CMK (cell line): ENCODE data around the gene SLFNL1.

ENCODE experiments used
- DNase-seq: peaks from one replicate; pipeline ENCODE4 v3.0.0-alpha.2; 2010; ENCODE audit warnings: low read depth

The SLFNL1 gene

DNA sequence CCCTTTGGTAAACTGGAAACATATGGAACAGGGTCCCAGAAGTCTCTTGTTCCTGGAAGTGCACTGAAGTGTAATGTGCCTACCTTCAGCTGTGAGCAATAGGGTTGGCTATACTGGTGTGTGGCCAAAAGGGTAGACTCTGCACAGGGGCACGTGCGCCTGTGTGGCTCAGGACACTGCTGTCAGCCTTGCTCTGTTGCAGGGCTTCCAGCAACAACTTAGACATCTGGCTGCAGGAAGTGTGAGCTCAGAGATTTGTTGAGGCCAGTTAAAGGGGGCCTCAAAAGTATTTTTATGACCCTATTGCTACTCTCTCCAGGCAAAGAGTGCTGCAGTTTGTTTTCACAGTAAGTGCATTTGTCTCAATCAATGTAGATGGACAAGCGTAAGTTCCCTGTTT, 34.6 kb downstream of the SLFNL1 start:
- no peak for DNase-seq

DNA sequence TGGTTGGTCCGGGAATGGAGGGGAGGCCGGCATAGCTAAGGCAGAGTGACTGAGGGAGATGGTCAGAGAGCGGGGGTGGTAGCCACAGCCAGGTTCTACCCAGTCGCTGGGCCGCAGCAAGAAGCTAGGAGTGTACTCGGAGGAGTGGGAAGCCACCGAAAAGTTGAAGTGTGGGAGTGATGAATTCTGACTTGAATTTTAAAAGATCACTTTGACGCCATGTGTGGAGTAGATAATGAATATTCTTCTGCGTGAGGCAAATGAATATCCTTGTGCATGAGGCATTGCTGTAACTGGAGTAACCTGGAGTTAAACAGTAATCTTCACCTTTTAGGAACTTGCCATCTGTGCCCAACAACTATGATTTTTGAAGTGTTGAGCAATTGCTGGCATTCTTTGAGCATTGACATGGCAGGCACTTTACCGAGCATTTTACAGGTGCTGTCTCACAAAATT, 35.2 kb downstream of the SLFNL1 start:
- DNase-seq: no peak

DNA sequence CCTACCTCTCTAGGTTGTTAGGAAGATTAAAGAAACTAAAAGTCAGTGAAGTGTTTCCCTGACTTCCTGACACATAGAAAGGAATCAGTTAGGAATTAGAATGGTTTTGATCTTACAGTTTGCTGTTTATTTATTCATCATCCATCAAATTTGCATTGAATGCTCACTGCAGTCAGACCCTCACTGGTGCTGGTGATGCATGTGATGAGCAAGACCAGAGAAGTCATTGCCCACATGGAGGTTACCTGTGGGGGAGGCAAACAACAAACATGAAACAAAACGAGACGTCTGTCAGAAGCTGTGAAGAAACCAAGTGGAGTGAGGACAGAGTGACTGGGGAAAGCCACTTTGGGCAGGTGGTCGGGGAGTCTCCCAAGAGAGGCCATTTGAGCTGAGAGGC, 35.6 kb downstream of the SLFNL1 start:
- no peak for DNase-seq

DNA sequence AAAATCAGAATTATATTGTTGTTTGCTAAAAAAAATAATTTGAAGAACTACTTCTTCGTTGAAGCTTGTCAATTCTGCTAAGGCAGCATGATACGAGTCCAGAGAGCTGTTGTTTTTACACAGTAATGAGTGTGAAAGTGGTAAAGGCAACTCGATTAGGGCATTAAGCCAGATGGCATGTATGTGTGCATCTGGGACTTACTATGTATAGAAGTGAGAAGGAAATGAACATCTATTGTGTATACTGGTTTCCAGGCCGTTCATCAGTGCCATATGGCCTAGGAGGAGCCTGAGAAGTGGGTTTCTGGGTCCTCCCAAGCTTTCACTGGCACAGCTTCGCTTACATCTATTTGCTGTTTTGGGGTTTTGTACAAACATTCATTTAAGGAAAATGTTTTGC, 36.4 kb downstream of the SLFNL1 start:
- no peak for DNase-seq

DNA sequence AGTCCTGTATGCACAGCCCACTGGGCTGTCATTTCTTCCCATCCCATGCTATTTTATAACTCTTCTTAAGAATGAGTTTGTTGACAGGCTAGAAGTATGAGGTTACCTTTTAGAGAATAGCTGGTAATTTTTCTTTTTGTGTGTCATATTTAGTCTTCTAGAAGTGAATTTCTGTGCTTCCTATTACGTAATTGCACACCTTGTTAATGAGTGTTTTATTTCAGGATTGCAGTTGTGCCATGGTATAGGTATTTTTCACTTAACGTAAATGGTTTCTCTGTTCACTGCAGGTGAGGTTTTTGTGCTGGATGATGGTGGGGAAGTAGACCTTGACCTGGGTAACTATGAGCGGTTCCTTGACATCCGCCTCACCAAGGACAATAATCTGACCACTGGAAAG, 37.0 kb downstream of the SLFNL1 start:
- no peak for DNase-seq

DNA sequence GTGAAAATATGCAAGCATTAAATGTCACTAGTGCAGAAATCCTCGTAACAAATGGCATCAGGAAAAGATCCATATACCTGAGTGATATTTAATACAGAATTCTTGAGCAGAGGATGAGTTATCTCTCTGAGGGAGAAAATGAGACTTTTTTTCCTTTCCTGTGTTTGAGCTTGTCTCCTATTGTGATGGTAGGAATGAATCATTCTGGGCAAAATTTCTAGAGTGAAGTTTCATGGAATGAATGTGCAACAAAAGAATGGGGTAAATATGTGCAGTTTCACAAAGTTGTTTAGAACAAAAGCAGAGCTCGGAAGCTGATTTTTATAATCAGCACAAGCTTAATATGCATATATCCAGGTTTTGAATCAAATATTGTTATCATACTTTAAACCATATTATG, 37.5 kb downstream of the SLFNL1 start:
- no peak for DNase-seq

DNA sequence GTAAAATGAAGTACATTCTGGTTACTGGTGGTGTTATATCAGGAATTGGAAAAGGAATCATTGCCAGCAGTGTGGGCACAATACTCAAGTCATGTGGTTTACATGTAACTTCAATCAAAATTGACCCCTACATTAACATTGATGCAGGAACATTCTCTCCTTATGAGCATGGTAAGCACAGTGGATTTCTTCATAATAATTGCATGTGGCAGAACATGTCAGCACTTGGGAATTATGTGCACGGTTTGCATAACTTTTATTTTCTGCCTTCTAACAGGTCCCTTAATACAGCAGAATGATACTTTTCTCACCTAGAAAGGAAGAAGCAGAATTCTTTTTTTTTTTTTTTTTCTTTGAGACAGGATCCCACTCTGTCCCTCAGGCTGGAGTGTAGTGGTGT, 38.2 kb downstream of the SLFNL1 start:
- no peak for DNase-seq

DNA sequence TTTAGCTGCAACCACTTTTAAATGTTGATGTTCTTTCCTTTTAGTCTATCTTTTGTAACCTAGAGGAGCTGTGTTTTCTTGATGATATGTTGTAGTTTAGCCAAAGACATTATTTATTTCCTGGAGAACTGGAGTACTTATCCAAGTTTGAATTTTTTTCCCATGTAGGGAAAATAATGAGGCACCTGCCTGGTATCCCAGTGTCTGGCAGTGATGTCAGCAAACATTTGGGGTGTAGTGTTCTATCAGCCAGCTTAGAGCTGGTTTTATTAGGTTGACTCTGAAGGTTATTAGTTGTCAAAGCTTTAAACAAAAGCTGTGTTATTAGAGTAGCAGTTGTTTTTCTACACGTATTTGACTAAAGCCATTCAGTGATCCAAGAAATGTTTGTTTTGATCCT, 38.8 kb downstream of the SLFNL1 start:
- DNase-seq: no peak

DNA sequence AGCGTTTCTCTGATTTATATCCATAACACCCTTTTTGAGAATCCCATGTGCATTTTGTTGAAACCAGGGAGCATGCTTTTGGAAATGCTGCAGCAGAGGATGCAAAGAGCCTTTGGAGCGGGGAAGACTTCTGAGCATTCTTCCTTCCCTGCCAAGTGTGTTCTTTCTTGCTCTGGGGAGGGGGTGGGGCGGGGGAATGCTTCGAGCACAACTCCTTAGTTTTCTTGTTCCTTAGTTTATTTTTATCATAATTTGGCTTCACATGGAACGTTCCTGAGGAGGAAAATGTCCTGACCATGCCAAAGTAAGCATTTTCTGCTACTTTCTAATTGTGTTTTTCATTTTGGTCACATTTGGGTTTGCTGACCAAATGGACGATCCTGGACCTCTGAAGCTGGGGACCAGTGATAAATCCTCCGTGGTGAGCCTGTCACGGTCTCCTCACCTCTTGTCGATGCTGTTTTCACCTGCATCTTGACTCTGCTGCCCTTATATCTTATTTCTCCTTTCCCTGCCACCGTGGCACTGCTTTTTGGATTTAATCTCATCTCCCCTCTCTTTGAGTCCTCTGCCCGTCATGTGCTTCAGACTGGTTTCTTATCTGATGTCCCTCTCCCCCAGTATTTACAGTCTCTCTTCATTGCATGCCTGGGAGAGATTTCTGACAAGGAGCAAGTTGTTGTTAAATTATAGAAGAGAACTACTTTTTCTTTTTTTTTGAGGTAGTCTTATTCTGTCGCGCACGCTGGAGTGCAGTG, 39.7 kb downstream of the SLFNL1 start:
- no peak for DNase-seq

DNA sequence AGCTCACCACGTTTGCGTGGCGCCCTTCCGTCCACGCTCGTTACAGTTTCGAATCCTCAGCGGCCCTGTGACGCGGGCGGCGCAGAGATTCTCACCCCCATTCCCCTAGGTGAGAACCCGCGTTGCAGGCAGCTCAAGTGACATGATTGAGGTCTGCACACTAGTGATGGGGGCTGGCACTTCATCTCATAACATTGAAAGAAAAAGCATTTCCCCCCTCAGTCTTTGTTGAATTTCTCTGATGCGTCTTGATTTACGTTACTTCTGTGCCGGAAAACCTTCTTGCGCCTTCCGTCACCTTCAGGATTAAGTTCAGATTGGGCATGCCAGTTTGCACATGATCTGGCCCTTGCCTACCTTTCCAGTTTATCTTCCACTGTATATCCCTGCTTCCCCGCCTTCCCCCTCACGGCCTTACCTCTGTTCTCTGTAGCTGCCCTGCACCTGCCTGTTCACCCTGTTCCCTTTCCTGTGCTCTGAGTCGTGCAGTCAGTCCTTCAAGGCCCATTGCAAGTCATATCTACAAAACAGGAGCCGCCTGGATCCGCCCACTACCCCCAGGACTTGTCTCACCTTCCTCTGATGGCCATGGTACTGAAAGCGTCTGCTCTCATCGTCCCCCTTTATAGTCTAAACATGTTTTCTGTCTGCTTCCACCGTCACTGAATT, 40.9 kb downstream of the SLFNL1 start:
- DNase-seq: no peak

DNA sequence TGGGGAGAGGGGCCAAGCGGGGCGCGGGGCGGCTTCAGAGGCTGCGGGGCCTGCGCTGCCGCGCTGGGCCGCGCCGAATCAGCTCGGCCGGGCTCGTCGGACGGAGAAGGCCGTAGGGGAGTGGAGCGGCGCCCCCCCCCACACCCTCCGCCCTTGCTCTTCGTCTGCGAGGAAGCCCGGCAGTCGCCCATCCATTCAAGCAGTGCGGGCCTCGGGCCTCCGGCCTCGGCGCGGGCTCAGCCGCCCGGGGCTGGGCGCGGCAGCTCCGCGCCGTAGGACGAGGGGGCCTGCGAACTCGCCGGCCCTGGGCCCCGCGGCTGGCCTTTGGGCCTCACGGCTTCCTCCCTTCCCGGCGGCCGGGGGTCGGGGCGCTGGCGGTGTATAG, 41.5 kb downstream of the SLFNL1 start:
- DNase-seq: no peak

DNA sequence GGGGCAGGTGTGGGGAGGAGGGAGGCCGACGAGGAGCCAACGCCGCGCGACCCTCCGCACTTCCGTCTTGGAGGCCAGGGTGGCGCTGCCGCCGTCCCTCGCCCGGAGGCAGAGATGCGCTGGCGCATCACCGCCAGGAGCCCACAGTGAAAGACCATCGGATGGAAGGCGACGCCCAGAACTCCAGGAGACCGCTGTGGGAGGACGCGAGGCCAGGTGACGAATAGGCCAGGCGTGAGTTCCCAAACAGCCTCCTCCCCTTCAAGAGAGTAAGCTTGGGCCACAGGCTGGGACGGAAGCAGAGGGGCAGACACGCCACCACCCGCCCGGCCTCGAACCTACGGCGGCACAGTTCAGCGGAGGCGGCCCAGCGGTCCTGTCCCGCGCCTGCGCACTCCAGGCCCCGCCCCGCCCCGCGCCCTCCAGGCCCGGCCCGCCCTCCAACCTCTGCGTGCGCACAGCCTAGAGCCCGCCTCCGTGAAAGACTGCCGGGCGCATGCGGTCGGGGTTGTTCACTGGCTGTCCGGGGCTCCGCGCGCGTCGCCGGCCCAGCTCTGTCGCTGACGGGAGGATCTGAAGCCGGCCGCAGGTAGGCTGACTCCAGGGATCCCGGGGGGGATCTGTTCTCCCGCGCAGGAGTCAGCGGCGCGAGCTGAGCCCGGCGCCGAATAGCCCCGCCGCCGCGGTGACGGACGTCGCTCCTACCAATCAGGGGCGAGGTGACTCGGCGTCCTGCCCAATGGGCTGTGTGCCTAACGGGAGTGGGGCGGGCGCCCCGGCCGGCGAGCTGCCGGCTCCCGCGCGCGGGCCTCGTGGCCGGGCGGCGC, 42.1 kb downstream of the SLFNL1 start, which contains the start of gene CTPS1:
Gene CTPS1 (plus strand): TSS at position 456 of the 827 bp plus-strand sequence. CDS start 3,595 bp downstream, outside the sequence.
- DNase-seq: peak; percentile 83

DNA sequence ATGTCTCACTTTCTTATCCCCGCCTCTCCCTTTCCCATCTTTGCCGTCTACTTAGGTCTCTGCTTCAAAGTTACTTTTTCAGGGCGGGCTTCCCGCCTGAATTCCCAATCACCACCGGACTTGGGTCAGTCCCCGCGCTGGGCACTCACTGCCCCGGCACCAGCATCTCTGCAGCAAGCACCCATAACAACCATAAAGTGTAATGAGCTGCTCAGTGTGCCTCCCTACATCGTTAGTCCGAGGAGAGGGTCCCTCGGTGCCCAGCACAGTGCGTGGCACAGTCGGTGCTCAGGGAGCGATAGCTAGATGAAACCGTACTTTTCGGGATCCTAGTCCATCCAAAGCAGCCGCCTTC, 42.7 kb downstream of the SLFNL1 start:
- DNase-seq: no peak

DNA sequence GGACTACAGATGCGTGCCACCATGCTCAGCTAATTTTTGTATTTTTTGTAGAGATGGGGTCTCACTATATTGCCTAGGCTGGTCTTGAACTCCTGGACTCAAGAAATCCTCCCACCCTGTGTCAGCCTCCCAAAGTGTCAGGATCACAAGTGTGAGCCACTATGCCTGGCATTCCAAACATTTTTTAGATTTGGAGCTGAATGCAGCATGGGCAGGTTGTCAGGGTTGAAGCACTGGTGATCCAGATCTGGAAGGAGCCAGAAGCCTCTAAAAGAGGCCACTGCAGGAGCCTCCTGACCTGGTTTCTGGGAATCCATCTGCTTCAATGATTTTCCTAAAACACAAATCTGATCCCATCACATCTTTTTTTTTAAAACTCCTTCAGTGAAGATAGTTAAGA, 43.8 kb downstream of the SLFNL1 start:
- no peak for DNase-seq

DNA sequence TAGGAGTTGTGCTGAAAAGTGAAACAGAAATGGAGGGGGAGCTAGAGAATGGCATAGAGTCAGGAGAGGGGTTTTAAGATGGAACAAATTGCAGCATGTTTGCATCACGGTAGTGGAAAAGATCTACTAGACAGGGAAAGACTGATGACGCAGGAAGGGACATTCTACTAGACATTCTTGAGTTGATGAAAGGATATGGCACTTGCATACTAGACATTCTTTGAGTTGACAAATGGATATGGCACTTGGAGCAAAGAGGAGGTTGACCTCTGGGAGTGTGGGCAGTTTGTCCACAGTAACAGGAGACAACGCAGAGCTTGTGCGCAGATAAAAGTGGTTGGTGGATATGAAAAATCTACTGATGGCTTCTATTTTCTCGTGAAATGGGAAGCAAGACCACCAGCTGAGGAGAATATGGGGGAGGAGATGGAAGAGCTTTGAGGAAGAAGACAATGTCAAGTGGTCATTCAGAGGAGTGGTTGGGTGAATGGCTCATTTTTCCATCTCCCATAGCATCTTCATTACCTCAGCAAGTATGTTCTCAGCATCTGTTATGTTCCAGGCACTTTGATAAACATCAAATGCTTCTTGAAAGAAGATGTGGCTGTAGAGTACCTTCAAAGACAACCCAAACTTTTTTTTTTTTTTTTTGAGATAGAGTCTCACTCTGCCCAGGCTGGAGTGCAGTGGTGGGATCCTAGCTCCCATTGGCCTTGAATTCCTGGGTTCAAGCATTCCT, 44.4 kb downstream of the SLFNL1 start:
- no peak for DNase-seq

DNA sequence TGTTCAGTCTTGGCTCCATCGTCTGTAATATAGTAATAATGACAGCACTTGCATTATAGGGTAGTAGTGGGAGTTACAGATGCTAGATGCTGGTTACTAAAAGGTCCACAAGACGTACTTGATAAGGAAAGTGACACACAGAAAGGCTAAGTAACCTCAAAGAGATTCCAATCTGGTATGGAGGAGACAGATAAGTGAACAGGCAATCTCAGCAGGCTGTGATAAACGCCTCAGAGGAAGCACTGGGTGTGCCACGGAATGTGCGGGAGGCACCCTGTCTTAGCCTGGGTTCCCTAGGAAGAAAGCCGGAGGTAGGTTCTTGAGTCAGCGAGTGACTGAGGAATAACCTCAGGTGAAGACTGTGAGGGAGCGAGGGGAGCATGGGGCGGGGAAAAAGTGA, 46.6 kb downstream of the SLFNL1 start:
- DNase-seq: peak; percentile 88

DNA sequence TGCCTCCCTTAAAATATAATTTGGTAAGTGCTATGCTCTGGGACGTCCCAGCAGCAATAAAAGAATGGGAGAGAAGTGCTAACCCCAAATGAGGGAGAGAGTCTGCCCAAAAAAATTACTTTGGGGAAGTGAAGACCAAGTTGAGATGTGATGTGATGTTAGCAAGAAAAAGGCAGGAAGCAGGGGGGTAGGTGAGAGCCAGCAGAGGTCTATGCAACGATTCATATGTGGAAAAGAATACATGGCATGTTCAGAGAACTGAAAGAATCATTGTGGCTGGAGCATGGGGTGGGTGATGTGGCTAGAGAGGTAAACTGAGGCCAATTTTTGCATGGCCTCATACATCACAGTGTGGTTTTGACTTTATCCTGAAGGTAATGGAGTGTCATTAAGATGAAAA, 47.6 kb downstream of the SLFNL1 start:
- DNase-seq: no peak

DNA sequence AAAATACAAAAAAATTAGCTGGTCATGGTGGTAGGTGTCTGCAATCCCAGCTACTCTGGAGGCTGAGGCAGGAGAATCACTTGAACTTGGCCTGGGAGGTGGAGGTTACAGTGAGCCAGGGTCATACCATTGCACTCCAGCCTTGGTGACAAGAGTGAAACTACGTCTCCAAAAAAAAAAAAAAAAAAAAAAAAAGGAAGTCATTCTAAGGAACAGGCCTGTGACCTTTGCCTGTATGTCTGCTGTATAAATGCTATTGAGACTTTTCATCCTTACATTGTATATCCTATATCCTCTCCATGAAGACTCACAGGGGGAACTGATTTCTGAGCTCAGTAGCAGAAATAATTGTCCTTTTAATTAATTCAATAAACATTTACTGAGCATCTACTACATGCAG, 49.6 kb downstream of the SLFNL1 start:
- DNase-seq: no peak

DNA sequence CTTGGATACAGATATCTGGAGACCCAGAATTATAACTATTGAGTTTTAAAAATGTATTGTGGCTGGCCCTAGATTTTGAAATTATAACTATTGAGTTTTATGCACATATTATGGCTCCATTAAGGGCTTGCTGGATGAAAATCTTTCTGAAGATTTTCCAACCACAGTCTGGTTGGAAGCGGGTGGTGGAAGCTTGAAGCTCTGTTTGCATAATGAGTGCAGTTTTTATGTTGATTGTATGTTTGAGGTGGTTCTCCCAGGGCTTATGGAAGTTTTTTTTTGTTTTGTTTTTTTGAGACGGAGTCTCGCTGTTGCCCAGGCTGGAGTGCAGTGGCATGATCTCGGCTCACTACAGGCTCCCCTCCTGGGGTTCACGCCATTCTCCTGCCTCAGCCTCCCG, 52.1 kb downstream of the SLFNL1 start:
- no peak for DNase-seq

DNA sequence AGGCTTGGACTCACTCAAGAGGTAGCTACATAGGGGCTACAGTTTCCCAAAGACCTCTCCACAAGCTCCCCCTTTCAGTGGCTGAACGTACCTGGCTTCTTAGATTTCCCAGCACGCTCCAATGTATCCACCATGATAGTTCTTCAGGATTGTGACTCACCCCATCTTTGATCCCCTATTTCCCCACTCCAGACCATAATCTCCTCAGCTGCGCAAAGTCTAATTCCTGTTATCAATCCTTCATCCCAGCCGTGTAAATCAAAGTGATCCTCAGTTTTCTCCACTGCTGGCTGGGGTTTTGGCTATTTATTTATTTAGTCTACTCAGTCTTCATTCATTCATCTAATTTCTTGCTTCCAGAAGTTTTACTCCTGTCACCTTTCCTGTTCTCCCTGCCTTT, 55.1 kb downstream of the SLFNL1 start:
- DNase-seq: no peak
